ENCODE data around the gene ENPP3.

The ENPP3 gene

GRCh38 chr6:131636880-131637792 is at the start of gene ENPP3:
ENPP3 (plus strand) TSS chr6:131637302; CDS start chr6:131637385, 83 bp downstream.
- no peak for DNase-seq

- no peak for DNase-seq
These were observed 49.2 kb upstream of the ENPP3 start for GRCh38 chr6:131587909-131588308.

GRCh38 chr6:131588643-131589042 is 48.5 kb upstream of the ENPP3 start:
- no peak for DNase-seq

- DNase-seq: no peak
These were observed 44.2 kb upstream of the ENPP3 start for GRCh38 chr6:131592935-131593334.

- DNase-seq: no peak
These were observed 43.0 kb upstream of the ENPP3 start for GRCh38 chr6:131594074-131594473.

- no peak for DNase-seq
These were observed 39.7 kb upstream of the ENPP3 start for GRCh38 chr6:131597446-131597845.

DNA sequence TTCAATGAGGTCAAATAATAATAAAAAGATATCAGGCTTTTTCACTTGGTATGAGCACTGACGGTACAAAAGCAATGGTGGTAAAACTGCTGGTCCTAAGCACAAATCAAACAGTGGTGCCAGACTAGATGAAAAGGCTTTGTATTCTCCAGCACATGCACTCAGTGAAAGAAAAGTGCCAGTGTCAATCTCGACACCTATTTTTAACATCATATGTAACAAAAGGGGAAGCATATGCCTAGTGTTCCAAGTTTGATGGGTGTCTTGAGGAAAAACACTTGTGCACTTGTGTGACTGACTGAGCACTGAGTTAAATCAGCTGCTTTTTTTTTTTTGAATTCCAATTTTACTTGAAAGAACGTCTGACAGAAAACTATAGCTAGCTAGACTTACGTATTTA is 36.4 kb upstream of the ENPP3 start:
- DNase-seq: no peak

DNA sequence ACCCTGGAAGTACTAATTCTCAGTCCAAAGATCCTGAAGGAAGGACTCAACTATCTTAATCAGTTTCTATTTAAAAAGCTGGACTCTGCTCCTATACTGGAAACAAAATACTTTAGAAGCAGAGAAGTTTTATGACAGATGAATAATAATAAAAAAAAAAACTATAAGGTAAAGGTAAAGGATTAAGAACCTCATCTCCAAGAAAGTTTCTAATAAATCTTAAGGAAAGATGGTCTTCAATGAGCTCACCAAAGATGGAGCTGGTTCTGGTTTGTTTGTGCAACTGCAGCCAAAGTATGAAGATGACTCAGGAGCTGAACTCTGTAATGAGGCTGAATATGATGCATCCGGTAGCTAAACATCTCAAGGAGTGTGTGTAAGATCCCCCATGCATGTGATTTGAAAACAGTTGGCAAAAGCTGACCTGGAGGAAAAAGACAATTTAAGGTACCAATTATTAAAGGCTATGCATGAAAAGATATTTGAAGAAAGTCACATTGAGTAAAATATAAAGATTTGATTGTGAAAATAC is 34.3 kb upstream of the ENPP3 start:
- no peak for DNase-seq

DNA sequence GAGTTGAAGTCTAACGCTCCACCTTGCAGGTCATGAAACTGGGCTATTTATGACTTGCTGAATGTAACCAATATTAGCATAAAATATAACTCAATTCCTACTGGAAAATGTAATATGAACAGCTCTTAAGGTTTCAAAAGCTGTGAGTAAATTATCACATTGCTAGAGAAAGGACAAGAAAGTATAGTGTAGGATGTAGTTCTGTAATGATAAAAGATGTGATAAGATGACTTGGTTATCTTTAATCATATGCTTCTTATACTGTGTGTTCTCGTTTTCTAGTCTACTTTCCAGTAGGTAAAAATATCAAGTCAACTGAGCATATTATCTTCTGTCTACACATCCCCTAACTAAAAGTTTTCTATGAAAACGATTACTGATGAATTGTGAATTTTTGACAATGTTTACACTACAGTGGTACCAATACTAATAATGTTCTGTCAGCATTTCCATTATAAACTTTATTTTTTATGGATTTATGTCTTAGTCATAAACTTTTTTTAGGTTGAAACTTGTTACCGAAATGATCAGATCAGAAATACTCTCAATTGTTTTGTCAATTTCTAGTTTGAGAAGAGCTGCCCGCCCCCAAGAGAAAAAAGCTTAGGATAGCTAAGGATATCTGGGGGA is 23.7 kb upstream of the ENPP3 start:
- no peak for DNase-seq

DNA sequence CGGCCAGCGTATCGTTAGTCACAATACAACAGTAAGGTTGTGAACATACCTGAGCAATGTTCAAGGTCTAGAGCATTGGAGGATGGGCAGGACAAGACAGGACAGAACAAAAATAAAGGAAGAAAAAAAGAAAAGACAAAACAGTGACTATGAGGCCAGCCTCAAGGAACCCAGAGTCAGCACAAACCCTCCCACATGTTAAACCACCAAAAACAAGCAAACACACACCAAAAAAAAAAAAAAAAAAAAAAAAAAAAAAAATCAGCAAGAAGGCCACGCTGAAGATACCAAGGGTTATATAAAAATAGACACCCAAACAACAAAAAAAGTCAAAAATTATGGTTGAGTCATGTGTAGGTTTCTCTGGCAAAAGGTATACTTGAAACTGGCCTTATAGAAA is 21.8 kb upstream of the ENPP3 start:
- DNase-seq: no peak

DNA sequence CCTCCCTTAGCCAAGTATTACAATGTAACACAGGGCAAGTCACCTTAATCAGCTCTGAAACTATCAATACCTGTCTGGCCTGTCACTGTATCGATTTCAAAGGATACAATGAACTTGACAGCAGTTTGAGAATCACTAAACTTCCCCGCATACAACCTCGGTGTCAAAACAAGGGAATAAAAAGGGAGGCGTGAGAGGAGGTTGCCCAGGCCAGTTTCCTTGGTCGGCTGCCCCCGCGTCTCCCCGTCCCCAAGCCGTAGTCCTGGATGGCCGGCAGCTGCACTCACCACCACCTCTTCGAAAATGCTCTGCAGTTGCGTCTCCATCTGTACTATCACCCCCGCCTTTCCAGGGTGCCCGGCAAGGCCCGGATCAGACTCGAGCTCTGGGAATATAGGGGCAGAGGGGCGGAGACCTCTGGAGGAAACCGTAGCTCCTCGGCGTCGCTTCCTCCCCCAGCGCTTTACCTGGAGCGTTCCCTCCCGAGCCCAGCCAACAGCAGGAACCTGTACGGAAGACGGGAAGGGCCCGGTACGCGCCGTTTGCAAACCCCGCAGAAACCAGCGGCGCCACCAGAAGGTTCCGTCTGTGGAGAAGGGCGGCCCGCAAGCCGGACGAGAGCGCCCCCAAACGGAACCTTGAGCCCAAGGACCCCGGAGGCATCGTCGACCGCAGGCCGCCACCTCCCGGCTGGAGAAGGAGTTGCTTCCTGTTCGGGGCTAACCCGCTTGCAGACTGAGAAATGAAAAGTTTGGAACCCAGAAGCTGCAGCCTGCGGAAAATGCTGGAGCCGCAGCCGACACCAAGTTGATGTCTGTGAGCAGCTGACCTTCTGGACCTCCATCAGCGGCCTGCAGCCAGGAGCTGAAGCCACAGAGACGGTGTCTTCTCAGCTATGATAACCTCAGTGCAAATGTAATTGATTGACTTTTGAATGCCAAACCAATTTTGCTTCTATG is 9.1 kb upstream of the ENPP3 start, which contains the start of gene MED23:
Gene MED23, minus strand, starts transcription at position 519 of the 959 bp plus-strand sequence. Its CDS starts 193 bp downstream, at position 326.
- DNase-seq: peak; percentile 99

DNA sequence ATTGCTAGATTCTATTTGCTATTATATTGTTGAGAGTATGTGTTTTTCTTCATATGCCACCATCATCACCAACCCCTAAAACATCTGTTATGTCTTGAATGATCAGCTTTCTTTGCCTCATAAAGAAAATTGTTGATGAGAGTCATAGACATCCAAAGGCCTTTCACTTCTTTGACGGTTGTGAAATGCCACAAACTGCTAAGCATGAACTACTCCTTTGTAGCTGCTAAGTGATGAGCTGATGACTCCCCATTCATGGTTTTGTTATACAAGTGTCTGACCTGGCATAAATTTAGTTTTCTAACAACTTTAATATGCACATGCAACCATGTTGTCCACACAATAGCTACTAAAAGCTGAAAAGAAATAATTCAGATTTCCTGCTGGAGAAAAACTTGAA is 8.4 kb upstream of the ENPP3 start:
- DNase-seq: no peak

- no peak for DNase-seq
These were observed 7.5 kb upstream of the ENPP3 start for GRCh38 chr6:131629651-131630050.

DNA sequence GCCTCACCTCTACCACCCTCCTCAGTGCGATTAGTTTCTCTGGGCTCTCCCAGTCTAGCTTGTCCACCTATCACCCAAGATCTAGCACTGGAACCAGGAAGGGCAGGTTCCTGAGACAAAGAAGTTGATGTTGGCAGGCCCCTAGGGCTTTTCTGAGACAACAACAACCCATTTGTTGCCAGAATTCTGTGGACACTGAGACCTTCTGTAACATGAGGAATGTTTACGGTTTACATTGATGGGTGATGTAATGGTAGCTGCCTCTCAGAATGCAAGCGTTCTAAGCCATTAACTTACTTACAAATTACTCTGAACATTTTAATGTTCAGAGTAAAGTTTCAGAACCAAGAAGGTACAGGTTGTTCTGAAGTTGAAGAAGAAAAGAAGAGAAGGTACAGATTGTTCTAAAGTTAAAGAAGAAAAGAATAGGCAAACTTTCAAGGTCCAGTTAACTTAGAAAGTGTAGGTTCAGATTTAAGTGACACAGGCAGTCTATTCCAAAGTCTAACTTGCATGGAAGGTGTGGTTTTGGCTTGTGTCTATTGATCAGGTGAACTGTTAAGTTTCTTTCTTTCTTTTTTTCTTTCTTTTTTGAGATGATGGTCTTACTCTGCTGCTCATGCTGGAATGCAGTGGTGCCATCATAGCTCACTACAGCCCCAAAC is 5.3 kb upstream of the ENPP3 start:
- no peak for DNase-seq

DNA sequence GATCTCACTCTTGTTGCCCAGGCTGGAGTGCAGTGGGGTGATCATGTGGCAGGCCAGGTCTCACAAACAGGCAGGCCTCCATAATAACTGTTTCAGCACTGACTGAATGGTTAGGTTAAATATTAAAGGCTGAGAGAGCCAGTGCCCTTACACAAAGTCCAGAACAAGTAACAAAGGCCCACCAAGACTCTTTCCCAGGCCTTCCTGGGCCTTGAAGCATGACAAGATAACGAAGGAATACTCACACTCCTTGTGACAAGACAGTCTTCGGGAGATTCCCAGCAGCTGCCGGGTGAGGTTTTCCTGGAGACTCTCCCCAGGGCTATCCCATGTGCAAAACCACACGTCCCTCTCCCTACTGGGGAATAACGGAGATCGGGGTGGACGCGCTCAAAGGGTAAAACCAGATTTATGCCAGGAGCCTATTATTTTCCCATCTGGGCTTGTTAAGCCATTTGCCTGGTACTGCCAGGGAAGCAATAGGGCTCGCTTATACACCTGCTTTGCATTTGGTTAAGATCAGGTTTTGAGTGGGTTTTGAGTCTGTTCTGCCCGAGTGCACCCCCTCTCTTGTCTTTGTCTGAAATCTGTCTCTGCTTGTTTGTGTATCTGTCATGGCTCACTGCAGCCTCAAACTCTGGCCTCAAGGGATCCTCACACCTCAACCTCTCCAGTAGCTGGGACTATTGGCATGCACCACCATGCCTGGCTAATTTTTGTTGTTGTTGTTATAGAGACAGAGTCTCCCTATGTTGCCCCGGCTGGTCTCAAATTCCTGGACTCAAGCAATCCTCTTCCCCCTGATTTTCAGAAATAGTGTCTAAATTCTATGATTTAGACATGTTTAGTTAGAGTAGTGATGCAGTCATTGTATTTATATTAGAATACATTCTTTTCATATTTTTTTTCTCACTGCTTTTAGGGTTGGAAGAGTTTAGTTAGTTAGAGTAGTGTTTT is 1.4 kb upstream of the ENPP3 start:
- no peak for DNase-seq

- no peak for DNase-seq
These were observed 911 bp downstream of the ENPP3 start for GRCh38 chr6:131638013-131638412.

- DNase-seq: no peak
These were observed 3.0 kb downstream of the ENPP3 start for GRCh38 chr6:131640100-131640499.

DNA sequence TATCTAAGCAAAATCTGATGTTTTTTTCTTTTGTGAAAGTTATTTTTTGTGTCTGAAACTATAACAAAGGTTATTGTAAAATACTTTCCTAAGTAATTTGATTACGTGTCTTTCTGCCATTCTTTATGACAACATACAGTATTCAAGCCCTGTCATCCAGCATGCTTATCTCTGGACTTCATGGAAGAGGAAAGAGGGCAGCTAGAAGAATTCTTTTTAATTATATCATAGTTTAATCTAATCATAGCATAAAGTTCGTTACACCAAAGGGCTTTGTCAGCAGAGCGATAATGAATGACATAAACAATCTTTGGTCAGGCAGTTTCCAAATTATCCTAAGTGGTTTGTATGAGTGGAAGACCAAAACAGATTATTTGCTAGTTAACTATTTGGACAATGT is 3.5 kb downstream of the ENPP3 start:
- DNase-seq: no peak

- no peak for DNase-seq
These were observed 4.5 kb downstream of the ENPP3 start for GRCh38 chr6:131641554-131641953.

- no peak for DNase-seq
These were observed 5.5 kb downstream of the ENPP3 start for GRCh38 chr6:131642565-131642964.

All from NCI-H1105 (cell line).